HG02943 (cell line): ENCODE results near the gene CACYBP.
A peak's percentile ranks its signal among the peaks of the same experiment; 100 is the strongest.

Source experiments
- ATAC-seq: cut with Tn5 transposase; IDR thresholded peaks from one replicate; pipeline ENCODE4 v1.9.1; 2021; ENCODE audit warnings: mild to moderate bottlenecking, low read depth, moderate library complexity; ENCODE audit not compliant: unreplicated experiment

CACYBP gene

DNA sequence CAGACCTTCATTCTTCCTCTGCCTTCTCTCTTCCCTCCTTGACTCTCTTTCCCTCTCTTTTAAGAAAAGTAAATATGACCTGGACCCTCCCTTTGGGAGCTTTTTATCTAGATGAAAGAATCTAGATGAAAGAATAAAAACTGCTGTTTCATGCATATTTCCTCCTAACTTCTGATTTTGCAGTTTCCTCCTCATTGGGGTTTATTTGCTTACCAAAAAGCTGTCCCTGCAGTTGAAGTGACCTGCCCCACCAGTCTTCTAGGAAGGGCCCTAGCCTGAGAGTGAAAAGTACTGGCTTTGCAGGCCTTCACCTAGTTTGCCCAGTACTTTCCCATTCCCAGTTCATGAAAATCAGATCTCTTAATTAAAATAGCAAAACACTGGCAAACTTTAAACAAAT, 28.3 kb upstream of the CACYBP start:
- no peak for ATAC-seq

- ATAC-seq, result no peak
These were observed 27.8 kb upstream of the CACYBP start for GRCh38 chr1:174971902-174972301.

DNA sequence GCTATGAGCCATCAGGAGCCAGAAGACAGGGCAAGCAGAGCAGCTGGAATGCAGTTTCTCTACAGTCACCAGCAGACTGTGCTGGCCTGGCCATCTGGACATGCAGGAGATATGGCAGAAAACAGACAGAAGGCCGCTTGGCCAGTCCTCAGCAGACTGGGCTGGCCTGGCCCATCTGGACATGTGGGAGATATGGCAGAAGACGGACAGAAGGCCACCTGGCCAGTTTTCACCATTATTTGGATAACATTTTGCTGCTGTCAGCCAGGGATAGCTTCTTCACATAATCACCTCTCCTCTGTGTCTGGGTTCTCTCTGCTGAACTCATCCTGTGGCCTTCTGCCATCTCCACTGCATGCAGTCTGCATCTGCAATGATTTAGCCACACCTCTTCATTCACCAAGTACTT, 25.0 kb upstream of the CACYBP start:
- no peak for ATAC-seq

GRCh38 chr1:174975764-174976163, 24.0 kb upstream of the CACYBP start:
- ATAC-seq, result no peak

- ATAC-seq, result no peak
These were observed 23.2 kb upstream of the CACYBP start for GRCh38 chr1:174976436-174977108.

GRCh38 chr1:174982971-174983689, 16.6 kb upstream of the CACYBP start:
- no peak for ATAC-seq

GRCh38 chr1:174984952-174985351, 14.8 kb upstream of the CACYBP start:
- no peak for ATAC-seq

DNA sequence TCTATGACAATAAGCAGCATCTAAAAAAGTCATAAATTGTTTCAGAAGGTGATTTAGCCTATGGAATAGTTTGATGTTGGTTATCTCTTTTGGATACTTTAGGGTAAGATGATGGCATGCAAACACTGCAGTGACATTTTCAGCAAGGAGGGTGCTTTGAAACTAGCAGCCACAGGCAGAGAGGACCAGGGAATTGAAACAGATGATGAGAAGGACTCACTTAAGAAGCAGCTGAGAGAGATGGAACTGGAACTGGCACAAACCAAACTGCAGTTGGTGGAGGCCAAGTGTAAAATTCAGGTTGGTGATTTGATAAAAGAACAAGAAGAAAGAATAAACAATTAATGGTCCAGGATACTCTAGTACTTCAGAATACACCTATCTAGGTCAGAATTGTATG, 11.2 kb upstream of the CACYBP start:
- ATAC-seq, result no peak

- no peak for ATAC-seq
These were observed 10.8 kb upstream of the CACYBP start for GRCh38 chr1:174988986-174989385.

DNA sequence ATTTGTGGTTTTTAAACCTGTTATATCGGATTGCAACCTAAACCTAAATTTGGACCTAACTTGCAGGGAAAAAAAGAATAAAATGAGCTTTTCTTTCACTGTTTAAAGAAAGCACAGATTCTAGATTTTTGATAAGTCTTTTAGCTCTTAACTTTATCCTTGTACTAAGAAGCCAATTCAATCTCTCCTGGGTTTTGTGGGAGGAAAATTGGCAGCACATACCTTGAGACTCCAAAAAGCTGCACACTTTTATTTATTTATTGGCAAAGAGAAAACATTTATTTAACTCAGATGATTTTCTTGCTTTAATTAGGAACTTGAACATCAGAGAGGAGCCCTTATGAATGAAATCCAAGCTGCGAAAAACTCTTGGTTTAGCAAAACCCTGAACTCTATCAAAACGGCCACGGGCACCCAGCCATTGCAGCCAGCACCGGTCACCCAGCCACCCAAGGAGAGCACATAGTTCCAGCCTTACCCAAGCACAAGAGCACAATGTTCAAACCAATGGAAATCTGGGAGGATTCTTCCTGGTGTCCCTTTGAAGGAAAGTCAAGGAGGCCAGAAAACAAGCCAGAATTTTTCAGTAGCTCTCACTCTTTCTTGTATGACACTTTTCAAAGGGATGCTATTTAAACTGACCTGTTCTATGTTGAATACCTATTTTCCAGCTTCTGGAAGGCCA, 10.1 kb upstream of the CACYBP start:
- ATAC-seq, result no peak

- ATAC-seq, result no peak
These were observed 9.3 kb upstream of the CACYBP start for GRCh38 chr1:174990382-174990999.

DNA sequence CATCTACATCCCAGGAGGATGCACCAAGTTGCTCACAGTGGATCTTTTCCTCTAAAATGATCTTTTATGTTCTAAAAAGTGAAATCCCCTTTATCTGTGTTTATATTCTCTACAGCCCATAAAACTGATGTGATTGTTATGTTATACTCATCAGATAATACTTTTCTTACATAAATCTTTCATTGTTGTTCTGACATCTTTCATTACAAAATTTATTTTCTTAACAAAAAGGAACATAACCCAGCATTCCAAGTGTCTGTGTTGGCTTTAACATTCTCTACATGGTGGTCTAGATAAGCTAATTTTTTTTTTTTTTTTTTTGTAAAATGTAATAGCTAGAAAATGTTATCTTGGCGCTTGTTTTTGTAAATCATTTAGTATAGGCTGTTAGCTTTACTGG, 8.3 kb upstream of the CACYBP start:
- no peak for ATAC-seq

DNA sequence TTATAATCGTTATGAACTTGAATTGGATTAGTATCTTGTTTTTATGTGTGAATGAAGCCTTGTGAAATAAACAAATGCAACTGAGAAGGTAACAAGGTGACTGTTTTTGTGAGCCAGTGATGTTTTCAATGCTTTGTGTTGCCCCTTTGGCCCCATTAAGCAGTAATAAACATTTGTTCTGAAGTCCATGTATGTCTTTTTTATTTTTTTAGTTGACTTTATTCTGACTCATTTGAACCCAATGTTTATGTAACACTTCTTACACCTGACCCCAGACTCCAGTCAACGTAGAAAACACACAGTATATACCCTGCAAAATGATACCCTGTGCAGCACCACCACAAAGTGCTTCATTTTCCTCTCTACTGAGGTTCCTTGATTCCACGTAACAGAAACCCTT, 4.6 kb upstream of the CACYBP start:
- ATAC-seq, result no peak

- ATAC-seq, result no peak
These were observed 3.8 kb upstream of the CACYBP start for GRCh38 chr1:174995916-174996315.

DNA sequence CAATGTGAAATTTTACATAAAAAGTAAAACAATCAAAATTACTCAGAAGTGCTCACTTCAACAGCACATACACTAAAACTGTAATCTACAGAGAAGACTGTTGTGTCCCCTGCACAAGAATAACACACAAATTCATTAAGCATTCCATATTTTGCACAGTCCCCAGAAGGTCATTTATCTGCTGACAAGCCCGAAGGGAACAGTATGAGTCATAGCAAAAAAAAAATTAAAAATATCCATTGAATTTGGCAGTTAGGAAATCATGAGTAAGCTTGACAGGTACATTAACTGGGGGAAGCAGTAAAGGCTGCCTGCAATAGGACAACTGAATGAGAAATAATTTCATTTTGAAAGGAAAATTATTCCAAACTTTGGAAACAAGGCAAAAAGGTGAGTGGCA, 3.3 kb upstream of the CACYBP start:
- ATAC-seq, result no peak

DNA sequence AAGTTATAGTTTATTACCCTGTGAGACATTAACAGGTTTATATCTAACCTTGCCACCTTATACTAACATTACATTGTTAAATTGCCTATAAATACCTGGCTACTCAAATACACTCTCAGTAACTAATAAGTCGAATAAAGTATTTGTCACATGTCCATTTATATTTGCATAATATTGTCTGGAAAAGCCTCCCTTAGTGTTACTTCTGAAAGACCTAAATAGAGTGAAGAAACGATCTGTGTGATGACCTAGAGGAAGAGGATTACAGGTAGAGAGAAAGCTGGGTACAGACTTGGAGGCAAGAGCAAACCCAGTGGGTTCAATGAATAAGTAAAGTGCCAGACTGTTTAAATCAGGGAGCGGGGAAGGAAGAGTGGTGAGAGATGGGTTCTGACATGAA, 2.7 kb upstream of the CACYBP start:
- no peak for ATAC-seq

GRCh38 chr1:174998569-174999215, 1.1 kb upstream of the CACYBP start:
- ATAC-seq, result peak; percentile 19

- ATAC-seq, result peak; percentile 81
These were observed 371 bp upstream of the CACYBP start for GRCh38 chr1:174999216-174999935.

GRCh38 chr1:175000697-175001187, 995 bp downstream of the CACYBP start:
- no peak for ATAC-seq

DNA sequence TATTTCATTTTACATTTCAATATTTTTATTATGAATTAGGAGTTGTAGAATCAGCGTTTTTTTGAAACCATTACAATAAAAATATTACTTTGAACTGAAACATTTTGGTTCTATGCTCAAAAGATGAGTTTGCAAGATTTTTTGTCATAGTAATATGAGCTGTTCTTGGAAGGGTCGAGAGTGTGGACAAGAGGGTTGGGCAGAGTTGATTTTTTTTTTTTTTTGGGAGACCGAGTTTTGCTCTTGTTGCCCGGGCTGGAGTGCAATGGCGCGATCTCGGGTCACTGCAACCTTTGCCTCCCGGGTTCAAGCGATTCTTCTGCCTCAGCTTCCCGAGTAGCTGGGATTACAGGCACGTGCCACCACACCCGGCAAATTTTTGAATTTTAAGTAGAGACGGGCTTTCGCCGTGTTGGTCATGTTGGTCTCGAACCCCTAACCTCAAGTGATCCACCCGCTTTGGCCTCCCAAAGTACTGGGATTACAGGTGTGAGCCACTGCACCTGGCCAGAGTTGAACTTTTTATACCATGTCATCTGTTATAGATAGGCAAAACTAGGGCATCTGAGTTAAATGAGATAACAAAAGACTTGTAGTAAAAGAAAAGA, 3.3 kb downstream of the CACYBP start:
- no peak for ATAC-seq
